B cell (primary cell): ENCODE data around the gene NCOA7. TPM values are rescaled to one million over a fixed set of nuclear protein-coding genes. Genes with fewer than 3 reads are reported as not detected.

Experiments used
- ATAC-seq: fragments of 200-7000 bp; cut with Tn5 transposase; one replicate; pipeline ENCODE4 v1.10.0; 2021; ENCODE audit warnings: low read depth, mild to moderate bottlenecking, moderate number of reproducible peaks, moderate library complexity
- CTCF ChIA-PET: fragments of 350-600 bp; sonication (Branson Sonifier 250); formaldehyde crosslinking; loops from one replicate; lab custom pipeline; 2021; ENCODE audit warnings: antibody characterized with exemption, inconsistent platforms; lab: Charles Lee
- POLR2A ChIA-PET: fragments of 350-600 bp; sonication (Branson Sonifier 250); formaldehyde crosslinking; loops from one replicate; lab custom pipeline; 2021; ENCODE audit warnings: antibody characterized with exemption; lab: Charles Lee
- DNase-seq: peaks from one replicate; pipeline ENCODE4 v3.0.0; 2013
- H2AFZ ChIP-seq: 2 replicates; pipeline ENCODE4 v1.6.1; 2012; ENCODE audit warnings: mild to moderate bottlenecking, low read depth, low read length; ENCODE audit not compliant: insufficient read depth, poor library complexity, severe bottlenecking
- H3K27ac ChIP-seq, 2 donors: 1 replicate in 1 of 2; 2 replicates in 1 of 2; pipeline ENCODE4 v1.5.1; 2012 to 2013; ENCODE audit warnings: low read length in 2 of 2, mild to moderate bottlenecking in 2 of 2, moderate library complexity in 1 of 2
- H3K27me3 ChIP-seq, 4 experiments: fragments of 200-600 bp in 1 of 4; sonication (generic) in 1 of 4; replicated peaks in 1 of 4; 1 replicate in 2 of 4; 2 replicates in 2 of 4; pipeline versions ENCODE4 v1.6.1 to v1.7.0; 2013 to 2016; ENCODE audit warnings: low read length in 3 of 4, mild to moderate bottlenecking in 2 of 4, mixed read lengths in 1 of 4, moderate library complexity in 1 of 4; ENCODE audit not compliant: insufficient read depth in 4 of 4, control insufficient read depth in 3 of 4; ENCODE audit errors: control extremely low read depth in 1 of 4
- H3K36me3 ChIP-seq, 2 experiments: replicated peaks in 1 of 2; 1 replicate in 1 of 2; 2 replicates in 1 of 2; pipeline versions ENCODE4 v1.6.1 to v1.7.1; 2013; ENCODE audit warnings: low read length in 1 of 2; ENCODE audit not compliant: insufficient read depth in 2 of 2, control insufficient read depth in 1 of 2; ENCODE audit errors: control extremely low read depth in 1 of 2, extremely low read depth in 1 of 2
- H3K4me1 ChIP-seq, 2 donors: fragments of 200-600 bp in 1 of 2; sonication (generic) in 1 of 2; 1 replicate in 1 of 2; 2 replicates in 1 of 2; pipeline versions ENCODE4 v1.5.1 to v1.6.1; 2013 to 2017; ENCODE audit warnings: low read length in 2 of 2; ENCODE audit not compliant: control insufficient read depth in 2 of 2, insufficient read depth in 2 of 2
- H3K4me2 ChIP-seq: replicated peaks from 2 replicates; pipeline ENCODE3; 2012; ENCODE audit warnings: mild to moderate bottlenecking, low read depth, low read length; ENCODE audit not compliant: poor library complexity, severe bottlenecking
- H3K4me3 ChIP-seq, 5 experiments: fragments of 200-600 bp in 1 of 5; sonication (generic) in 1 of 5; 1 replicate in 3 of 5; 2 replicates in 2 of 5; pipeline versions ENCODE4 v1.5.1 to v1.7.0; 2011 to 2016; ENCODE audit warnings: low read length in 4 of 5, mild to moderate bottlenecking in 4 of 5, low read depth in 2 of 5, control low read depth in 1 of 5, moderate library complexity in 1 of 5; ENCODE audit not compliant: insufficient read depth in 1 of 5; ENCODE audit errors: control extremely low read depth in 1 of 5, extremely low read depth in 1 of 5
- H3K79me2 ChIP-seq: fragments of 200-600 bp; sonication (generic); one replicate; pipeline ENCODE4 v1.6.0; 2016; ENCODE audit warnings: low read length; ENCODE audit not compliant: control insufficient read depth, insufficient read depth
- H3K9ac ChIP-seq: fragments of 200-600 bp; sonication (generic); 2 replicates; pipeline ENCODE4 v1.6.1; 2017; ENCODE audit warnings: mild to moderate bottlenecking, low read length, moderate library complexity
- H3K9me3 ChIP-seq, 3 donors: one replicate each; pipeline versions ENCODE4 v1.6.1 to v1.7.1; 2013; ENCODE audit warnings: low read length in 2 of 3; ENCODE audit not compliant: control insufficient read depth in 2 of 3, insufficient read depth in 1 of 3; ENCODE audit errors: control extremely low read depth in 1 of 3
- H4K20me1 ChIP-seq: 2 replicates; pipeline ENCODE4 v1.6.0; 2012; ENCODE audit warnings: mild to moderate bottlenecking, low read length; ENCODE audit not compliant: insufficient read depth, control insufficient read depth, poor library complexity, severe bottlenecking
- H3K27ac Mint-ChIP-seq: one replicate; pipeline ENCODE4 v1.8.0; 2021; ENCODE audit warnings: mixed read lengths
- H3K27me3 Mint-ChIP-seq: one replicate; pipeline ENCODE4 v1.8.0; 2021; ENCODE audit warnings: mixed read lengths
- H3K4me1 Mint-ChIP-seq: one replicate; pipeline ENCODE4 v1.8.0; 2021; ENCODE audit warnings: mixed read lengths
- H3K4me3 Mint-ChIP-seq: one replicate; pipeline ENCODE4 v1.8.0; 2021; ENCODE audit warnings: mixed read lengths
- H3K9me3 Mint-ChIP-seq: one replicate; pipeline ENCODE4 v1.8.0; 2022; ENCODE audit warnings: mixed read lengths; ENCODE audit not compliant: insufficient read depth
- EZH2 ChIP-seq: IDR thresholded peaks from 2 replicates; pipeline ENCODE4 v1.6.1; 2012; ENCODE audit warnings: borderline replicate concordance, low read depth, mild to moderate bottlenecking, moderate library complexity, low read length; ENCODE audit not compliant: insufficient read depth, poor library complexity, severe bottlenecking
- WGBS: methylation state at CpG from one replicate; pipeline ENCODE4 v1.1.5; 2013; ENCODE audit warnings: missing lambda C conversion rate; ENCODE audit not compliant: insufficient coverage; 5-methylcytosine and 5-hydroxymethylcytosine counted together
- intact Hi-C: fragments of 100-400 bp; cut with micrococcal nuclease; formaldehyde crosslinking; loops from one replicate; pipeline ENCODE4 v1.10.0; 2022
- polyA plus RNA-seq: library from polyadenylated mRNA; depleted of rRNA; stranded (reverse); fragments of >200 nt; gene quantifications from 2 replicates; pipeline ENCODE4 v1.2.3, GENCODE V29; 2012
- total RNA-seq, 2 donors: library from RNA; stranded (reverse); fragments of 120-200 nt in 1 of 2; gene quantifications; 1 replicate in 1 of 2; 2 replicates in 1 of 2; pipeline versions ENCODE4 v1.2.3 to v1.2.4, GENCODE V29; 2013 to 2022
- TF ChIP-seq, protein P1 (sequence below): fragments of 200-600 bp; IDR thresholded peaks from one replicate; pipeline ENCODE4 v1.8.0; 2022; ENCODE audit warnings: antibody characterized with exemption, mild to moderate bottlenecking

The NCOA7 gene
- total and polyA plus RNA-seq, 2 donors (not counting 1 experiment from before 2014, with no cell fraction given) = 10.9 to 27.4 TPM

DNA sequence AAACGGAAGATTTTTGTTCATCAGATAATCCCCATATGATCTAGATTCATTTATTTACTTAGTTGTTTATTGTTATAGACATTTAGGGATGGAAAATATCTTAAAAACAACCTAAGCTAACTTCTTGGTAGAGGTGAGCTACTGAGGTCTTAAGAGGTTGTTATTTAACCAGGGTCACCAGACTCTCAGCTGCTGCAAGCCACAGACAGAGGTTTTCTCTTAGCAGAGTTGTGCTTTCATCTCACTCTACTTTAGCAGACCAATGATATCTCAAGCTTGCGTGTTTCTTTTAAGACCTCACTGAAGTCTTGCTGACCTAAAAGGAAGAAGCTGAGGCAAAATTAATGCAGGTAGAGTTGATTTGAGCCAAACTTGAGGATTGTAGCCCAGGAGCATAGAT, 43.6 kb downstream of the NCOA7 start:
- Histone ChIP-seq H3K79me2 (peaks cover 39% of the 10 kb centered on the region), H3K36me3 (peaks cover 0 to 1% of the 10 kb centered on the region in 2 experiments), H3K4me1 (no peaks in the 10 kb centered on the region), H3K27ac (no peak overlapping the region), H3K27me3 (no peaks in the 10 kb centered on the region), H3K9ac (no peak overlapping the region), H3K9me3 (no peaks in the 10 kb centered on the region), H3K4me2 (no peak overlapping the region), H2AFZ (no peak overlapping the region), H3K4me3 (no peak overlapping the region), H4K20me1 (no peaks in the 10 kb centered on the region)
- Mint-ChIP-seq H3K4me3 (no peak overlapping the region), H3K9me3 (no peaks in the 10 kb centered on the region), H3K4me1 (peaks cover 31% of the 10 kb centered on the region), H3K27ac (no peak overlapping the region), H3K27me3 (no peaks in the 10 kb centered on the region)
- CTCF ChIA-PET = interaction anchor here (1.3 kb wide), 1 partner anchor 9 kb away, joined by 3 read pairs; no protein-coding TSS in a partner anchor
- intact Hi-C loops = no loop called here
- POLR2A ChIA-PET = no interaction called here
- WGBS = 86% methylated on average over 1 of the region's 2 CpGs
- no peak for DNase-seq
- no peak for ATAC-seq
- TF ChIP-seq, protein P1, sequence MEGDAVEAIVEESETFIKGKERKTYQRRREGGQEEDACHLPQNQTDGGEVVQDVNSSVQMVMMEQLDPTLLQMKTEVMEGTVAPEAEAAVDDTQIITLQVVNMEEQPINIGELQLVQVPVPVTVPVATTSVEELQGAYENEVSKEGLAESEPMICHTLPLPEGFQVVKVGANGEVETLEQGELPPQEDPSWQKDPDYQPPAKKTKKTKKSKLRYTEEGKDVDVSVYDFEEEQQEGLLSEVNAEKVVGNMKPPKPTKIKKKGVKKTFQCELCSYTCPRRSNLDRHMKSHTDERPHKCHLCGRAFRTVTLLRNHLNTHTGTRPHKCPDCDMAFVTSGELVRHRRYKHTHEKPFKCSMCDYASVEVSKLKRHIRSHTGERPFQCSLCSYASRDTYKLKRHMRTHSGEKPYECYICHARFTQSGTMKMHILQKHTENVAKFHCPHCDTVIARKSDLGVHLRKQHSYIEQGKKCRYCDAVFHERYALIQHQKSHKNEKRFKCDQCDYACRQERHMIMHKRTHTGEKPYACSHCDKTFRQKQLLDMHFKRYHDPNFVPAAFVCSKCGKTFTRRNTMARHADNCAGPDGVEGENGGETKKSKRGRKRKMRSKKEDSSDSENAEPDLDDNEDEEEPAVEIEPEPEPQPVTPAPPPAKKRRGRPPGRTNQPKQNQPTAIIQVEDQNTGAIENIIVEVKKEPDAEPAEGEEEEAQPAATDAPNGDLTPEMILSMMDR = no peak
- TF ChIP-seq EZH2 = no peak

DNA sequence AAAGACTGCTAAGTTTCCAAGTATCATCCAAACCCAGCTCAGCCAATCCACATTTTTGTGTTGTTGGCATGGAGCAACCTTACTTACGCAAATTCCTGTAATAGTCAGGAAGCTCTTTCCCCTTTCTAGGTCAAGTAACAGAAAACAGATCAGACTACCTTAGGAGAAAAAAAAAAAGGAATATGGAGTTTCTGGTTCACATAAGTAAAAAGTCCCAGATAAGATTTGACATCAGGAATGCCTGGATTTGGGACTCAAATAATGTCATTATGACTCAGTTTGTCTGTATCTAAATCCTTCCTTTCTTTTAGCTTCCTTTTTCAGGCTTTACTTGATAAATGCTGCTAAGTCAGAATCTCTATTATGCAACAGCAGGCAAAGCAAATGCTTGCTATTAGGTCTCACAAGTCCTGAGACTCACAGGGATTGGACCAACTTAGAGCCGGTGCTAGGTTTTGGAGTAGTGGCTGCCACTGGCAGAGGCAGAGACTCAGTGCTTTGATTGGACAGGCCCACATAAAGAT, 44.5 kb downstream of the NCOA7 start:
- no peak overlapping the region for H3K27ac ChIP-seq
- no peaks in the 10 kb centered on the region for H3K4me1 ChIP-seq
- Mint-ChIP-seq H3K27me3 (no peaks in the 10 kb centered on the region), H3K4me3 (no peak overlapping the region), H3K4me1 (peaks cover 28% of the 10 kb centered on the region), H3K9me3 (no peaks in the 10 kb centered on the region), H3K27ac (no peak overlapping the region)
- H3K79me2 ChIP-seq = peaks cover 42% of the 10 kb centered on the region
- TF ChIP-seq, protein P1 = no peak
- no peak for TF ChIP-seq EZH2
- no peaks in the 10 kb centered on the region for H3K9me3 ChIP-seq
- intact Hi-C loops = no loop called here
- DNase-seq (no peak), ATAC-seq (no peak)
- no peak overlapping the region for H3K4me3 ChIP-seq
- no peak overlapping the region for H3K9ac ChIP-seq
- H3K36me3 ChIP-seq = peaks cover 0 to 1% of the 10 kb centered on the region in 2 experiments
- H3K27me3 ChIP-seq = no peaks in the 10 kb centered on the region
- WGBS = 86% methylated on average over 1 of the region's 2 CpGs
- POLR2A ChIA-PET = no interaction called here
- H3K4me2 ChIP-seq = no peak overlapping the region
- no peaks in the 10 kb centered on the region for H4K20me1 ChIP-seq
- CTCF ChIA-PET = interaction anchor here (0.7 to 1.3 kb wide), 2 partner anchors 10 to 21 kb away, joined by 3 to 4 read pairs; no protein-coding TSS in a partner anchor
- H2AFZ ChIP-seq = no peak overlapping the region
